NCI-H2227 treated with DMSO at 0.1 percent for 48 hours (cell line): ENCODE measurements around the gene IGSF11.
"Not testable (repeated sequence)": the region's sequence is repeated elsewhere in the genome, so short reads cannot be mapped to it uniquely, and the experiment has no call there.

Source experiments
- DNase-seq: peaks from one replicate; lab custom pipeline; 2025; lab: John Stamatoyannopoulos, UW

IGSF11 gene, protein sequence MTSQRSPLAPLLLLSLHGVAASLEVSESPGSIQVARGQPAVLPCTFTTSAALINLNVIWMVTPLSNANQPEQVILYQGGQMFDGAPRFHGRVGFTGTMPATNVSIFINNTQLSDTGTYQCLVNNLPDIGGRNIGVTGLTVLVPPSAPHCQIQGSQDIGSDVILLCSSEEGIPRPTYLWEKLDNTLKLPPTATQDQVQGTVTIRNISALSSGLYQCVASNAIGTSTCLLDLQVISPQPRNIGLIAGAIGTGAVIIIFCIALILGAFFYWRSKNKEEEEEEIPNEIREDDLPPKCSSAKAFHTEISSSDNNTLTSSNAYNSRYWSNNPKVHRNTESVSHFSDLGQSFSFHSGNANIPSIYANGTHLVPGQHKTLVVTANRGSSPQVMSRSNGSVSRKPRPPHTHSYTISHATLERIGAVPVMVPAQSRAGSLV

DNA sequence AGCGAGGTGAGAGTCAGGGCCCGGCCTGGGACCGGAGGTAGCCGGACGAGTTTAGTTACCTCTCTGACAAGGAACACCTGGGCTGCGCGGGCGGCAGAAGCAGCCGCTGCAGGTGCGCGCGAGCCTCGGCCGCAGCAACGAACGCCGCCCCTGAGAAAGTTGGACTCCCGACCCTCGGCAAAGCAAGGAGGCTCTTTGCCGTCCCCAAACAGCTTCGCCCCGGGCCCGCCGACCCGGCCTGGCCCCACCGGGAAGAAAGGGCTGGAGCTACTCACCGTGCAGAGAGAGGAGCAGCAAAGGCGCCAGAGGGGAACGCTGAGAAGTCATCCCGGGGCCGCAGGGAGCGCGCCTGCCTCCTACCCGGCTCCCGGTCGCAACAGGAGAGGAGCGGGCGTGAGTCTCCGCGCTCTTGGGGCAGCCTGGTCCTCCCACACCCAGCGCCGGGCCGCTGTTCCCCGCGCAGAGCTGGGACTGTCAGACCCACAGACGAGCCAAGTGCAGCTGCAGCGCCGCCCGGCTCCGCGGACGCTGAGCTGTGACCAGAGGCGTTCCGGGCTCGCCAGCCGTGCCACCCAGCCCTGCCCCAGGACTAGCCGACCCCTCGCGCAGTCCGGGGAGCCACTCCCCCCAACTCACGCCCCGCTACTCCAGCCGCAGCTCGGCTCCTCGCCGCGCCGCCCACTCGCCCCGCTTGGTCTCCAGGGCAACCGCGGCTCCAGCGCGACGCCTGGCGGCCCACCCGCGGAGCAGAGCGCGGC, at the start of gene IGSF11:
Gene IGSF11, minus strand, starts transcription at position 591 of the 758 bp plus-strand sequence. Its CDS starts 264 bp downstream, at position 327.
- DNase-seq, result peak; percentile 9

DNA sequence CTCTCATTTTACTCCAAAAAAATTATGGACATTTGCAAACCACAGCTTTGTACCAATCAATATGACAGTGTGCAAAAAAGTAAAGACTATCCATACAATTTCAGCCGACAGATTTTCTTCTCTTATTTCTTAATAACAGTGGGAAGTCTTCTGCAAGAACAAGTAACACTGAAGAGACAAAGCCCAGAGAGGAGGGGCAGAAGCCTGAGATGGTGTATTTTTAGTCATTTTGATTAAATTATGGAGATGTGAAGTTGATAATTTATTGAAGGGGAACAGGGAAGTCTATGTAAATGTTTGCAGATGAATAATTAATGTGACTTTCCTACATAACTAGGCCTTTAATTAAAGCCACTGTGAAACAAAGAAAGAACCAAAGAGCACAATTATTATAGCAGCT, 45.7 kb upstream of the IGSF11 start:
- no peak for DNase-seq

DNA sequence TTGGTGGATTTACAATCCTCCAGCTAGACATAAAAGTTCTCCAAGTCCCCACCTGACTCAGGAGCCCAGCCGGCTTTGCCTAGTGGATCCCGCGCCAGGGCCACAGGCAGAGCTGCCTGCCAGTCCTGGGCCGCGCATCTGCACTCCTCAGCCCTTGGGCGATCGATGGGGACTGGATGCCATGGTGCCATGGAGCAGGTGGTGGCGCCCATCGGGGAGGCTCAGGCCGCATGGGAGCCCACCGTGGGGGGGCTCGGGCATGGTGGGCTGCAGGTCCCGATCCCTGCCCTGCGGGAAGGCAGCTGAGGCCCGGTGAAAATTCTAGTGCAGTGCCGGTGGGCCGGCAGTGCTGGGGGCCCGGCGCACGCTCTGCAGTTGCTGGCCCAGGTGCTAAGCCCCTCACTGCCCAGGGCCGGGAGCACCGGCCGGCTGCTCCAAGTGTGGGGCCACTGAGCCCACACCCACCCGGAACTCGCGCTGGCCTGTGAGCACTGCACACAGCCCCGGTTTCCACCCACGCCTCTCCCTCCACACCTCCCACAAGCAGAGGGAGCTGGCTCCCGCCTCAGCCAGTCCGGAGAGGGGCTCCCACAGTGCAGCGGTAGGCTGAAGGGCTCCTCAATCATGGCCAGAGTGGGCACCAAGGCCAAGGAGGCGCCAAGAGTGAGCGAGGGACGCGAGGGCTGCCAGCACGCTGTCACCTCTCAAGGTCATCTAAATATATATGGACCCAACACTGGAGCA, 38.8 kb upstream of the IGSF11 start:
- DNase-seq, result no peak

DNA sequence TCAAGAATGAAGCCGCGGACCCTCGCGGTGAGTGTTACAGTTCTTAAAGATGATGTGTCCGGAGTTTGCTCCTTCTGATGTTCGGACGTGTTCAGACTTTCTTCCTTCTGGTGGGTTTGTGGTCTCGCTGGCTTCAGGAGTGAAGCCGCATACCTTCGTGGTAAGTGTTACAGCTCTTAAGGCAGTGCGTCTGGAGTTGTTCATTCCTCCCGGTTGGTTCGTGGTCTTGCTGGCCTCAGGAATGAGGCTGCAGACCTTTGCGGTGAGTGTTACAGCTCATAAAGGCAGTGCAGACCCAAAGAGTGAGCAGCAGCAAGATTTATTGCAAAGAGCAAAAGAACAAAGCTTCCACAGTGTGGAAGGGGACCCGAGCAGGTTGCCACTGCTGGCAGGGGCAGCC, 37.8 kb upstream of the IGSF11 start:
- DNase-seq, result not testable (repeated sequence)

DNA sequence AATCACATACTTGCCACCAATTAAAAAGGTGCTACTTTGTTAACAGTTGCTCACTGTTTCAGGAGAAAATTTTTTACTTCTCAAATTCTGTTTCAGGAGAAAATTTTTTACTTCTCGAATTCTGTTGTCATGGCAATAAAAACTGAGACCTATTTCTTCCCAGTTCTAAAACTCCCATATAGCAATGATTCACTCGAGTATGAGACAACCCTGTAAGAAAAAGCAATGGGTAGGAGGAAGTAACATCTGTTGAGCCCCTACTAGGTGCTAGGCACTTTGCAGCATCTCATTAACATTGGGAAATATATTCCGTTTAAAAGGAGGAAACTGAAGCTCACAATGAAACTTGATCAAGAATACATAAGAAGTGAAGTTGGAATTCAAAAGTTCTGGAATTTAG, 35.1 kb upstream of the IGSF11 start:
- DNase-seq, result no peak

DNA sequence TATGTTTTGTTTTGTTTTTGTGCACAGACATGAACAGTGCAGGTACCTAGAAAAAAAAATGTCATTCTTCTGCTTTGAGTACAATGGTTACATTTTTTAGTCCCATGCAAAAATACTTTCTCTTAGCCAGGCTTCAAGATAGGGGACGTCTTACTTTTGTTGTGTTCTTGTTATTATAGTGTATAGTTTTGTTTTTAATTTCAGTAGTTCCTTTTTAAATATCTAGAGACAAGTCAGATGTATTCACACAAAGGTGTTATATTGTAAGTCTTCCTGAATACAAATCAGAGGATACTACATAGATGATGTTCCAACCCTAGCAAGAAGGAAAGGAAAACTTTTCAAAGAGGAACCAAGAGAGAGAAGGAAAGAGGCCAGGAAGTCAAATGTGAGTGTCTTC, 28.8 kb upstream of the IGSF11 start:
- no peak for DNase-seq

DNA sequence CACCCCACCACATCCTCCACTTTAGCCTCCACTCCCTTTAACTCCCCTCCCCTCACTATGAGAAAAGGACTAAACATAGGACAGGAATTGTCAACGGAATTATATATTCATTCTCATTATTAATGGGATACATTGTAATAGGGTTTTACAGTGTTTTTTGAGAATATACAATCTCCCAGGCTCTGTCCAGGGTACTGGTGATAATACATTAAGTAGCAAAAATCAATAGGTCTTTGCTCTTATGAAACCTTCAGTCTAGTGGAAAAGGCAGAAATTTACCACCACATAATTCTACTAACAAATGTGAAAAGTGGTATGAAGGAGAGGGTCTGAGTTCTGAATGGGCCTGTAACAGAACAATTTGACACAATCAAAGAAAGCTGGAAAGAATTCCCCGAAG, 28.2 kb upstream of the IGSF11 start:
- no peak for DNase-seq

DNA sequence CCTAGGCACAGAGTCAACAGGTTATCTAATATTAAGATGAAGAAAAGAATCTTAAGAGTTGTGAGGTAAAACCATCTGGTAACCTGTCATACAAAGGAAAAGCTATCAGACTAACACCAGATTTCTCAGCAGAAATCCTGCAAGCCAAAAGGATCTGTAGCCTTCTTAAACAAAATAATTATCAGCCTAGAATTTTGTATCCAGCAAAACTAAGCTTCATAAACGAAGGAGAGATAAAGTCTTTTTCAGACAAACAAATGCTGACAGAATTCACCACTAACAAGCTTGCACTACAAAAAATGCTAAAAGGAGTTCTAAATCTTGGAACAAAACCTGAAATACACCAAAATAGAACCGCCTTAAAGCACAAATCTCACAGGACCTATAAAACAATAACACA, 9.9 kb upstream of the IGSF11 start:
- no peak for DNase-seq

DNA sequence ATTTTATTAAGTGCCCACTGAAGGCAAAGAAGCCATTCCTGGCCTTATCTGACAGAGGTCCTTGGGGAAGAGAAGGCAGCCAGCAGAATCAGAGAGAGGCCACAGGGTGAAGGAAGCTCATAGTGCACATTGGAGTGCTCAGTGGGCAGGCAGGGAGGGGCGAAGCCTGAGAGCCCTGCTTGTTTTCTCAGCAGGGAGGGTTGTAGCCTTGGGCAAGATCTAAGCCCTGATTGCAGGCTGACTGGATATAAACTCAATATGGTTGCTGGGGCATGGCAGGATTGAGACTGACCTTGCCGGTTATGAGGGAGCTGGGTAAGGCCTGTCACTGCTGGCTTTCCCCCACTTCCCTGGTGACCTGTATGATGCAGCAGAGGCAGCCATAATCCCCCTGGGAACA, 7.5 kb upstream of the IGSF11 start:
- no peak for DNase-seq

DNA sequence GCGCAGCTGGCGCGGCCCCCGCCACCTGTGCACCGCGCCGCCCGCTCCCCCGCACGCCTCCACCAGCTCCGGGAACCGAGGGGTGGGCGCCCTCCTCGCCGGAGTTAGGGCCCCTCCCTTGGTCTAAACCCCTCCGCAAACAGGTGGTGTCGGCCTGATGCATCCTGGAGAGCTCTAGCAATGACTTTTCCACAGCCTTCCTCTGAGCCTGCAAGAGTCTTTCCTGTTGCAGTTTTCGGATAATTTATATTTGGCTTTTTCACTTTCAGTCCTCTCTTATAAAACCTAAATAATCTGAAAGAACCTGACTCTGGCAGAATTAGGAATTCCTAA, 334 bp upstream of the IGSF11 start:
- no peak for DNase-seq

DNA sequence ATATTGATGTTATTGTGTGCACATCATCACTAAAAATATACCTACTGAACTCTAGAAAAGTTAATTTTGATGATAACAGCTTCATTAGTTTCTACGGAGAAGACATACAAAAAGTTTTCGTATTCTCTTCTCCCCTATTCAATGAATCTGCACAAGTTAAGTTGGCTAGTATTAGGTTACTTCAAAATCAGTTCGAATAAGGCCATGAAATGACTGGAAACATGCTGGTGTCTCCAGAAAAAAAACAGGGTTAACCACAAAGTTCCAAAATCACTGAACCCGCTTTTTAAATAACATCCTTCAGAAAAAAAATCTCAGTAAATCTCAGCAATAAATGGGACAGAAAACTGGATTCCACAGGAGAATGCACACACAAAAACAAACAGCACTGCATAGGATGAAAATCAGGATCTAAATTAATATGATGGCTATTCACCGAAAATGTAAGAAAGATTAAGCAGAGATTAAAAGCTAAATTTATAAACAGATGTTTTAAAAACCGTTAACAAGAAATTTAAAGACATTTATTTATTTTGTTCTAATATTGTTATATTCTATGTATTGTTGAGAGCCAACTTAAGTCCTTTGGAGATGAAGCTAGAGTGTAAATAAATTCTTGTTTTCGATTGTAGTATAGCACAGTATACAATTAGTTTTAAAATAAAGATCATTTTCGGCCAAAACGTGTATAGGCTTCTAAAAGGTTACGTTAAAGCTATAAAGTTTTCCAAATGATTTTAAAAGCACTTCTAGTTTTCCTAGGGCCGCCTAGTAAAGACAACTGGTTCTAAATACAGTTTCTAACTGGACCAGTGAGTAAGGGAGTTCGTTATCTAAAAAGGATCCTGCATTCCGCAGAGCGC, 1.0 kb downstream of the IGSF11 start:
- peak; percentile 1 for DNase-seq

DNA sequence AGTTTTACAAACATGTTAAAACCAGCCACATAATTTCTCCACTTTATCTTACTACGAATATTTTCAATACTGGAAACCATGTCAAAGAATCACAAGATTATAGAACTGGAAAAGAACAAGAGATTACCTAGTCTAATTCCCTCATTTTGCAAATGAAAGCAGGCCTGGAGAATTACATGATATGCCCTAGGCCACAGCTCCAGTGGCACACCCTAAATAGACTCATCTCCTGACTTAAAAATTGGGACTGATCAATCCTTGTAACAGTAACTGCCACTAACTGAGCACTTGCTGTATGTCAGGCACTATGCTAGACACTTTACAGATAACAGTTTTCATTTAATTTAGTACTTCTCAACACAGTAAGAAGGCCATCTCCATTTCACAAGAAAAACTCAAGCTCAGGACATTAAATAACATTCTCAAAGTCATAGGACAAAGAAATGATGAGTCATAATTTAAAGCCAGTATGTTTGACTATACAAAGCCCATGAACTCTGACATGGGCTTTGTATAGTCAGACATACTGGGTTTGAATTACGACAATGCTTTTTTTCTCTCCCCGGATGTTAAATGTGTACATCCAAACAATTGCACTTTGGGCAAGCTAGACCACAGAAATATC, 9.4 kb downstream of the IGSF11 start:
- DNase-seq, result no peak

DNA sequence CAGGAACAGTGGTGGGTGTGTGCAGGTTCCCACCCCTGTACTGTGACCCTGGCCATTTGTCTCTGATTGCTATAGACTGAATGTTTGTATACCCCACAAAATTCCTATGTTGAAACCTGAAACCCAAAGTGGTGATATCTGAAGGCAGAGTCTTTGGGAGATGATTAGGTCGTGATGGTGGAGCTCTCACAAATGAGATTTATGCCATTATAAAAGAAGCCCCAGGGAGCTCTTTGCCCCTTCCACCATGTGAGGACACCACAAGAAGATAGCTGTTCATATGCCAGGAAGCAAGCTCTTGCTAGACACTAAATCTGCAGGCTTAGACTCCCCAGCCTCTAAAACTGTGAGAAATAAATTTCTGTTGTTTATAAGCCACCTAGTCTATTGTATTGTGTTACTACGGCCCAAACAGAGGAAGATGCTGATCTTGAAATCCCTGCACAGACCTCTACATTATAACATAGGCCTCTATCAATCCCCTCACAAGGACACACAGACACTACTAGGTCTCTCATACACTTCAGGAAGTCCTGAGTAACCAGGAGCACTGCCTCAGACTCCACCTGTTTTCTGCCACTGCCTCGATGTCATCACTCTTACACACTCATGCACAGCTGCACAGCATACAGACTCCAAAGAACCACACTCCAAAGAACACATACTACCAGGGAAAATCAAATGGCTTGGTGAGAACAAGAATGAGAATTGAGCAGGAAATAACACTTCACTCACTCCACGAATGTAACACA, 14.7 kb downstream of the IGSF11 start:
- no peak for DNase-seq

DNA sequence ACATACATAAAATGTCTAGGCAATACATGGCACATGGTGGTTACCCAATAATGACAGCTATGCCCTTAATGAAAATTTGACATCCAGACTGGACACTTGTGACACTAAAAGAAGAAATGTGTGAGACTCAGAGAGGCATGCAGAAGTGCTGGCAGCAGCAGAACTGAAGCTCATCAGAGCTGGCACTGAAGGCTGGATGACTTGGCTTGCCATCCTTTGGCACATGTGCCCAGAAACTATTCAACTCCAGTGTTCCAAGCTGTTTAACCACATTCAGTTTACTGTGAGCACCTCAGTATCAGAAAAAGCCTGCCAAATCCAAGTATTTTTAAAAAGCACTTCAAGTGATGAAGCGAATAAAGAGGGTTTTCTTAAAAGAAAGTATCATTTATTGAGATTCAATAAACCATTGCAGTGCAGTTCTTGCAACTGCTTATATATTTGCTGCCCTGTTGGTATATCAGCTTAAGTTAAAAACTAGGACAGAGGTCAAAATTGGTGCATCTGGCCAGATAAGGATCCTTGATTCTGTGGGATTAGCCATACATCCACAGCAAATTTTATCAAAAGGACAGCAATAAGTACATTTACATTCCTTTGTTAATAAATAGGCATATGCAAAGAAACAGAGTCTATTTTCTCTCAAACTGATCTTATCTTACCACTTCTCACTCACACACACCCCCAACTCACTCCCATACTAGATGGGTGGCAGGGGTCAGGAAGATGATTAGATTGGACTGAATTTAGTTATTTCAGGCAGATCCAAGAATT, 15.8 kb downstream of the IGSF11 start:
- DNase-seq, result no peak

DNA sequence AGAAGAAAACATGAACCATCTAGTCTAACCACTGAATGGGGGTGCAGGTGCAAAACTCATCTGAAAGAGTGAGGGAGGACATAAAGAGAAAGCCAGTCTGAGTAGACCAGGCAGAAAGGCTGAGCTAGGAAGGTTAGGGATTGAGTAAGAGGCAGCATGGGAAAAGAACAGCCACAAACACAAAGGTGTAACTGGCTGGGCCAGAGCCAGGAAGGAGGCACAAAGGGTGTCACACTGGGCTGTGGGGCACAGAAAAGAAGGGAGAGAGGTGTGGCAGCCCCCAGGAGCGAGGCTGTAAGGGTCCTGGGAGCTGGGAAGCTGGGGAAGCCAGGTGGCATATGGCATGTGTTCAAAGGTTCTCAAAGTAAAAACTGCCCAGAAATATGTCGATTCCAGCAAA, 18.7 kb downstream of the IGSF11 start:
- no peak for DNase-seq

DNA sequence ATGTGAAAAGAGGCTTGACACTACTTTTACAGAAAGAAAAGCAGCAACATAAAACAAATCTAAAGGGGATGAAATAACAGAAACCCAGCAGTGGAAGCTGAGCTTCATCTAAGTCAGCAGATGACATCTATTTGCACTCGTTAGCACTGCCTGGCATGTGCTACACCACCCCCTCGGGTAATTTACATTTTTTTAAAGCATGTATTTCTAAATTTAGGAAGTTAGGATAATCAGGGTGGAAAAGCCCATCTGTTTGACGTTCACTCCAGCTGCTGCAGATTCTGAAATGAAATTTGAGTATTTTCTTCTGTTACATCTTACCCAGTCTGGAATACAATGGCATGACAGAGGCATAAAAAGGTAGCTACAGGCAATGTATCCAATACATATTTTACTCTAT, 20.7 kb downstream of the IGSF11 start:
- no peak for DNase-seq

DNA sequence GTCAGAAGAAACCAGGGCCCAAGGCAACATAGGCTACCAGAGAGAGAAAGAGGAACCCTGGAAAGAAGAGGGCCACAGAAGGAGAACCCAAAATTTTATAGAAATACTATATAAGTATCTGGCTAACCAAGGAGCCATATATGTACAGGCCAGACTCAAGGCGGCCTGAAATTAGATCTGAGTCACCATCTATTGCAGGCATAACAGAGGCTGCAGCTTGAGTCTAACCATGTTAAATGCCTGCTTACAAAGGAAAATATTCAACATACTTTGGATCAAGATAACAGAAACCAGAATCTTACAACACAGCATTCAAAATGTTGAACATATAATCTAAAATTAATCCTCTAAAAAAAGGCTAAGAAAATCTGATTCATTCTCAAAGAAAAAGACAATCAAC, 23.1 kb downstream of the IGSF11 start:
- no peak for DNase-seq

DNA sequence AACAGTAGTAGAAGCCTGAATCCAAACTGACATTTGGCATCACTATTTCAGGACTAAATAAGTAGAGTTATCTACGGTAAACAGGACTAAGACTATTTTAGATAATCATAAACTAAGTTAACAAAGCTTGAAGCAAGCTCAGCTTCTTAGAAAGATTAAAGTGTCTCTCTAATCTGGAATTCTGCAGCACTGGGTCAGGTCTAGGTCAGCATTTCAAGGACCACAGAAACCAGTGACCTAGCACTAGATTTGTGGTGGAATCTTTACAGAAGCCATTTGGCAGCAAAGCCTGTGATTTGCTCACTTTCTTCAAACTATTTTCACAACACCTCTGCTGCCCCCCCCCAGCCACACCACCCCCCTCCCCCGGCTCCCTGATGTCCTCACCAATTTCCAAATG, 37.5 kb downstream of the IGSF11 start:
- no peak for DNase-seq

DNA sequence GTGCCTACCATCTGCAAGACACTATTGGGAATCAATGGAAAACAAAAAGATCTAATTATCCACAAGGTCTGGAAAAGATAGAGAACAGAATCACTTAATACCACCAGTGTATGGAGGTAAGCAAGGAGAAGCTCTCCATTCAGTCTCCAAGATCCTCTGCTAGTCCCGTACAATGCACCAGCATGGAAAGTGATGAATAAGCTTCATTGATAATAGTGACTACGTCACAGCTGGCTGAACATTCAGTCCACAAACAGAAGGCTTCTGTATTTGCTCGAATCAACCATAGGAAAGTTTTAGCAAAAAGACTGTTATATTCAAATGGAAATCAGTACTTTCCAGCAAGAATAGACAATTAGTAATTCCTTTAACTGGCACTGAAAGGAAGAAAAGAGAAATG, 42.9 kb downstream of the IGSF11 start:
- DNase-seq, result no peak
